Immature natural killer cell (primary cell): Measurements from ENCODE around the gene ADK. TPM values are rescaled to one million over a fixed set of nuclear protein-coding genes. Genes with fewer than 3 reads are reported as not detected.
"Not testable (repeated sequence)": the region's sequence is repeated elsewhere in the genome, so short reads cannot be mapped to it uniquely, and the experiment has no call there.

ENCODE experiments used
- DNase-seq, 3 donors: peaks; one replicate each; pipeline ENCODE4 v3.0.0; 2022; ENCODE audit warnings: mixed read lengths in 1 of 3
- H3K27ac Mint-ChIP-seq, 6 donors: one replicate each; pipeline ENCODE4 v1.8.0; 2020; ENCODE audit warnings: mixed read lengths in 6 of 6, mild to moderate bottlenecking in 5 of 6, inconsistent platforms in 4 of 6, moderate library complexity in 3 of 6
- H3K27me3 Mint-ChIP-seq, 3 donors: one replicate each; pipeline ENCODE4 v1.8.0; 2020 to 2021; ENCODE audit warnings: low read depth in 3 of 3, mild to moderate bottlenecking in 3 of 3, mixed read lengths in 3 of 3, moderate library complexity in 3 of 3, inconsistent platforms in 1 of 3
- H3K36me3 Mint-ChIP-seq, 3 donors: one replicate each; pipeline ENCODE4 v1.8.0; 2020; ENCODE audit warnings: mixed read lengths in 3 of 3, inconsistent platforms in 2 of 3, mild to moderate bottlenecking in 2 of 3
- H3K4me1 Mint-ChIP-seq, 2 donors: one replicate each; pipeline ENCODE4 v1.8.0; 2020; ENCODE audit warnings: inconsistent platforms in 2 of 2, mild to moderate bottlenecking in 2 of 2, mixed read lengths in 2 of 2, moderate library complexity in 1 of 2
- H3K4me3 Mint-ChIP-seq, 5 donors: one replicate each; pipeline ENCODE4 v1.8.0; 2020; ENCODE audit warnings: mild to moderate bottlenecking in 5 of 5, mixed read lengths in 5 of 5, inconsistent platforms in 3 of 5, moderate library complexity in 3 of 5
- H3K9me3 Mint-ChIP-seq, 6 donors: one replicate each; pipeline ENCODE4 v1.8.0; 2020; ENCODE audit warnings: mild to moderate bottlenecking in 6 of 6, mixed read lengths in 6 of 6, inconsistent platforms in 4 of 6, moderate library complexity in 3 of 6
- polyA plus RNA-seq, 3 donors: library from polyadenylated mRNA; unstranded; fragments of 300-500 nt; fragmentation: Illumina TruSeq; gene quantifications; one replicate each; pipeline ENCODE4 v1.2.3, GENCODE V29; 2021

Gene ADK
- polyA plus RNA-seq, 3 donors from 2014 or later: 26.9 to 36.7 (median 28.4) TPM

GRCh38 chr10:74207691-74208480, 56.9 kb downstream of the ADK start:
- DNase-seq: no peak
- Mint-ChIP-seq H3K27ac (no peak overlapping the region), H3K4me1 (no peaks in the 10 kb centered on the region), H3K4me3 (no peak overlapping the region), H3K9me3 (no peaks in the 10 kb centered on the region), H3K36me3 (peaks cover 3 to 4% (median 3%) of the 10 kb centered on the region in 3 donors), H3K27me3 (peaks cover 0 to 2% (median 0%) of the 10 kb centered on the region in 3 donors)

GRCh38 chr10:74208997-74209396, 58.0 kb downstream of the ADK start:
- H3K27me3 Mint-ChIP-seq: peaks cover 0 to 2% (median 0%) of the 10 kb centered on the region in 3 donors
- no peak overlapping the region for H3K4me3 Mint-ChIP-seq
- DNase-seq: no peak
- no peaks in the 10 kb centered on the region for H3K4me1 Mint-ChIP-seq
- H3K27ac Mint-ChIP-seq: no peak overlapping the region
- no peaks in the 10 kb centered on the region for H3K9me3 Mint-ChIP-seq
- peaks cover 3 to 4% (median 3%) of the 10 kb centered on the region in 3 donors for H3K36me3 Mint-ChIP-seq

GRCh38 chr10:74213019-74213418, 62.0 kb downstream of the ADK start:
- H3K9me3 Mint-ChIP-seq: no peaks in the 10 kb centered on the region
- DNase-seq: no peak
- peaks cover 0 to 2% (median 0%) of the 10 kb centered on the region in 3 donors for H3K27me3 Mint-ChIP-seq
- no peak overlapping the region for H3K4me3 Mint-ChIP-seq
- H3K27ac Mint-ChIP-seq: no peak overlapping the region
- no peaks in the 10 kb centered on the region for H3K4me1 Mint-ChIP-seq
- no peaks in the 10 kb centered on the region for H3K36me3 Mint-ChIP-seq

DNA sequence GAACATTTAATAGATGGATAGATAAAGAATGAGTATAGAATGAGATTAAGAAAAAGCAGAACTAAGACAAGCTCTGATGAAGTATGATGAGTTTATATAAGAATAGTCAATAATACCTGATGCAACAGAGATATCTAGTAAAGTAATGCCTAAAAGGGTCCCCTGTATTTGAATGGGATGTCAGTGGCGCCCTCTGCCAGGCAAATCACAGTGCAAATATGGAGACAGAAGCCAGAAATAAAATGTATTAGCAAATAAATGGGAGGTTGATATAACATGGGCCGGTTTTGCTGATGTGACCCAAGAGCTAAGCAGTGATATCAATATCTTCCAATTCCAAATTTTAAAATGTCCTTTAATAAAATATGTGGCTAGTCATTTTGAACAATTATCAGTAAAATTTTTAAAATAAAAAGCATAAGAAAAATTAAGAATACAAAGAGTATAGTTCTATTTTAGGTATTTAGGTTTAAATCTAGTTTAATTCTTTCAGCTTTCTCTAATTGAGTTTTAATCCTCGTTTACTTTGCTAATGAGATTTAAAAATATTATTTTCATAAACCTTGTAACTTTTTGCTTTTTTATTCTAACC, 62.6 kb downstream of the ADK start:
- Mint-ChIP-seq H3K27ac (no peak overlapping the region), H3K4me1 (no peaks in the 10 kb centered on the region), H3K4me3 (no peak overlapping the region), H3K36me3 (no peaks in the 10 kb centered on the region), H3K27me3 (peaks cover 0 to 2% (median 0%) of the 10 kb centered on the region in 3 donors), H3K9me3 (no peaks in the 10 kb centered on the region)
- DNase-seq: peak in 1 of 3 donors; percentile 27

DNA sequence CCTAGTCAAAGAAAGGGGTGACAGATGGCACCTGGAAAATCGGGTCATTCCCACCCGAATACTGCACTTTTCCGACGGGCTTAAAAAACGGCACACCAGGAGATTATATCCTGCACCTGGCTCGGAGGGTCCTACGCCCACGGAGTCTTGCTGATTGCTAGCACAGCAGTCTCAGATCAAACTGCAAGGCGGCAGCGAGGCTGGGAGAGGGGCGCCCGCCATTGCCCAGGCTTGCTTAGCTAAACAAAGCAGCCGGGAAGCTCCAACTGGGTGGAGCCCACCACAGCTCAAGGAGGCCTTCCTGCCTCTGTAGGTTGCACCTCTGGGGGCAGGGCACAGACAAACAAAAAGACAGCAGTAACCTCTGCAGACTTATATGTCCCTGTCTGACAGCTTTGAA, 66.1 kb downstream of the ADK start:
- not testable (repeated sequence) for H3K4me1 Mint-ChIP-seq, H3K9me3 Mint-ChIP-seq, H3K36me3 Mint-ChIP-seq, H3K27me3 Mint-ChIP-seq, H3K27ac Mint-ChIP-seq, H3K4me3 Mint-ChIP-seq, DNase-seq

GRCh38 chr10:74222467-74222866, 71.4 kb downstream of the ADK start:
- H3K4me3 Mint-ChIP-seq, H3K27me3 Mint-ChIP-seq, H3K9me3 Mint-ChIP-seq, H3K27ac Mint-ChIP-seq, H3K36me3 Mint-ChIP-seq, H3K4me1 Mint-ChIP-seq, DNase-seq: not testable (repeated sequence)

DNA sequence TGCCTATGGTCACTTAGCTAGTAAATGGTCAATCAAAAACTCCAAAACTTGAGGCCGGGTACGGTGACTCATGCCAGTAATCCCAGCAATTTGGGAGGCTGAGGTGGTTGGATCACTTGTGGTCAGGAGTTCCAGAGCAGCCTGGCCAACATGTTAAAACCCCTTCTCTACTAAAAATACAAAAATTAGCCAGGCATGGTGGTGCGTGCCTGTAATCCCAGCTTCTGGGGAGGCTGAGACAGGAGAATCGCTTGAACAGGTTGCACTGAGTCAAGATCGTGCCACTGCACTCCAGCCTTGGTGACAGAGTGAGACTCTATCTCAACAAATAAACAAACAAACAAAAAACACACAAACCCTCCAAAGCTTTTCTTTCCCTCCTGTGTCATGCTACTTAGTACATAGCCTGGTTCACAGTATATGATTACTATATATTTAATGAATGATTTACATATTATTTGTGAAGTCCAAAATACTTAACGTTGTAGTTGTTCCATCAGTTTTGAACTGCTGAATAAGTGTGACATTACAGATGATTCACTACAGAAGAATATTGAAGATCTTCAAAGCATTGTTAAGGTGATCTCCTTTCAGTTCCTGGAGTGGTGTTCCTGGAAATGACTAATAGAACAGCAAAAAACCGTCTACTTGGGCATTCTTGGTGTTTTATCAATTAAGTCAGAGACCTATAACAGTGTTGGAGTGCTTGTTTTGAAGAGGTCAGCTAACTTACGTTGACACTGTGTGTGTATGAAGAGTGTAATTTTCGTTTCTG, 72.9 kb downstream of the ADK start:
- peak overlapping the region in 5 of 6 donors; percentile 26 to 84 (median 55) for H3K27ac Mint-ChIP-seq
- H3K9me3 Mint-ChIP-seq: no peaks in the 10 kb centered on the region

DNA sequence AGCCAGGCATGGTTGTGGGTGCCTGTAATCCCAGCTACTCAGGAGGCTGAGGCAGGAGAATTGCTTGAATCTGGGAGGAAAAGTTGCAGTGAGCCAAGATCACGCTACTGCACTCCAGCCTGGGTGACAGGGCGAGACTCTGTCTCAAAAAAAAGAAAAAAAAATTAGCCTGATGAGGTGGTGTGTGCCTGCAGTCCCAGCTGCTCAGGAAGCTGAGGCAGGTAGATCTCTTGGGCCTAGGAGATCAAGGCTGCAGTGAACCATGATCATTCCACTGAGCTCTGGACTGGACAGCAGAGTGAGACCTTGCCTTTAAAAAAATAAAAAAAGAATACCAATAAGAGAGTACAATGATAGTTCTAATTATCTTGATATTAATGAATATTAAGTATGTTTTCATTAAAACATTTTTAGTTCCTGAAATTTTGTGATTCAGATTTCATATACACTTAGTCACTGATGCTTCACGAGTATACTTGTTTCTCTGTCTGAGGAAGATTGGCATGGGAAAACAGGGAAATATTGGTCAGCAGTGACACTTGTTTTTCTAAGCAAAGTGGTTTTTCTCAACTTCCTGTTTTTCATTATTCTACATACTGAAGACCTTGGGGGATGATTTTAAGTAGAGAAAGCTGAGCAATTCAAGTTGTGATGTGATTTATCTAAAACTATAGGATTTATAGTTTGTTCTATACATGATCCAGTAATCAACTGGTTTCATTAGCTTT, 76.8 kb downstream of the ADK start:
- H3K9me3 Mint-ChIP-seq: no peaks in the 10 kb centered on the region
- peak overlapping the region; percentile 73 to 97 (median 94) for H3K27ac Mint-ChIP-seq
- H3K4me3 Mint-ChIP-seq: peak overlapping the region; percentile 39 to 88 (median 62)
- peaks cover 18 to 19% of the 10 kb centered on the region in 2 donors for H3K4me1 Mint-ChIP-seq
- H3K27me3 Mint-ChIP-seq: no peaks in the 10 kb centered on the region
- peaks cover 0 to 3% (median 0%) of the 10 kb centered on the region in 3 donors for H3K36me3 Mint-ChIP-seq
- DNase-seq: peak in 2 of 3 donors; percentile 6 to 14

More for the DNA sequence above, 72.9 kb downstream of the ADK start:
- Mint-ChIP-seq H3K4me1 (peaks cover 13 to 15% of the 10 kb centered on the region in 2 donors), H3K36me3 (peaks cover 0 to under 1% (median 0%) of the 10 kb centered on the region in 3 donors), H3K27me3 (no peaks in the 10 kb centered on the region), H3K4me3 (no peak overlapping the region)
- no peak for DNase-seq

GRCh38 chr10:74231375-74231774, 80.4 kb downstream of the ADK start:
- H3K4me3 Mint-ChIP-seq: no peak overlapping the region
- no peak for DNase-seq
- peaks cover 0 to 3% (median 0%) of the 10 kb centered on the region in 3 donors for H3K36me3 Mint-ChIP-seq
- H3K4me1 Mint-ChIP-seq: peaks cover 18 to 19% of the 10 kb centered on the region in 2 donors
- no peaks in the 10 kb centered on the region for H3K27me3 Mint-ChIP-seq
- H3K27ac Mint-ChIP-seq: peak overlapping the region in 3 of 6 donors; percentile 41 to 53 (median 45)
- H3K9me3 Mint-ChIP-seq: no peaks in the 10 kb centered on the region

DNA sequence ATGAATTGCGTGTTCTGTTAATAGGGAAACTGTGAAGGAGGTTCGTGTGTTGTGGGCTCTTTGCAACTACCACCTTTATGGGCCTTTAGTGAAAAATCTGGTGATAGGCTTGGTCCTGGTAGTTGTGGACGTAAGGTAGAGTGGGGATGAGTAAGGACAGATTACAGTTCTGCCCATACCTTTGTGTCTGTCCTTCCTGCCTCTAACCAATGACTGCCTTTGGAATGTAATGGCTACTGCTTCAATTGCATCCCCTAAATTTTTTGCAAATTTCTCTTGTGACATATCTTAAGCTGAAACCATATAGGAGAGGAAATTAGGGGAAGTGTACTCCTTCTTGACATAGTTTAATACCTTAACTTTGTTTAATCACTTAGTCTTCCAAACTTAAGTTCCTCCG, 82.3 kb downstream of the ADK start:
- H3K4me1 Mint-ChIP-seq: peaks cover 9 to 11% of the 10 kb centered on the region in 2 donors
- no peaks in the 10 kb centered on the region for H3K27me3 Mint-ChIP-seq
- no peak for DNase-seq
- no peaks in the 10 kb centered on the region for H3K9me3 Mint-ChIP-seq
- H3K27ac Mint-ChIP-seq: no peak overlapping the region
- peaks cover 0 to 3% (median 0%) of the 10 kb centered on the region in 3 donors for H3K36me3 Mint-ChIP-seq
- H3K4me3 Mint-ChIP-seq: no peak overlapping the region

GRCh38 chr10:74234569-74234968, 83.5 kb downstream of the ADK start:
- Mint-ChIP-seq H3K27me3 (no peaks in the 10 kb centered on the region), H3K27ac (no peak overlapping the region), H3K36me3 (no peaks in the 10 kb centered on the region), H3K4me1 (peaks cover 0 to 3% of the 10 kb centered on the region in 2 donors), H3K9me3 (no peaks in the 10 kb centered on the region), H3K4me3 (no peak overlapping the region)
- peak in 1 of 3 donors; percentile 6 for DNase-seq

GRCh38 chr10:74238031-74238431, 87.0 kb downstream of the ADK start:
- no peaks in the 10 kb centered on the region for H3K9me3 Mint-ChIP-seq
- DNase-seq: no peak
- H3K27ac Mint-ChIP-seq: peak overlapping the region in 1 of 6 donors; percentile 71
- no peaks in the 10 kb centered on the region for H3K4me1 Mint-ChIP-seq
- no peak overlapping the region for H3K4me3 Mint-ChIP-seq
- no peaks in the 10 kb centered on the region for H3K36me3 Mint-ChIP-seq
- H3K27me3 Mint-ChIP-seq: no peaks in the 10 kb centered on the region

- Mint-ChIP-seq H3K27ac (no peak overlapping the region), H3K4me3 (no peak overlapping the region), H3K9me3 (no peaks in the 10 kb centered on the region)
Measured at GRCh38 chr10:74238516-74238915, 87.5 kb downstream of the ADK start.

More at GRCh38 chr10:74238516-74238915, 87.5 kb downstream of the ADK start:
- no peaks in the 10 kb centered on the region for H3K36me3 Mint-ChIP-seq
- no peak for DNase-seq
- H3K27me3 Mint-ChIP-seq: no peaks in the 10 kb centered on the region
- H3K4me1 Mint-ChIP-seq: no peaks in the 10 kb centered on the region
